SU-DHL-6 (cell line): Measurements from ENCODE around the gene GAPVD1.

Experiments used
- CTCF ChIP-seq: fragments of 200-600 bp; sonication (generic); IDR thresholded peaks from one replicate; pipeline ENCODE4 v1.5.1; 2017; ENCODE audit warnings: antibody characterized with exemption, mild to moderate bottlenecking, low read length, moderate library complexity; ENCODE audit not compliant: insufficient read depth, poor library complexity, severe bottlenecking
- EZH2phosphoT487 ChIP-seq: fragments of 200-600 bp; sonication (generic), shearing (Covaris generic); conservative IDR thresholded peaks from 2 replicates; pipeline ENCODE4 v1.6.1; 2018; ENCODE audit warnings: mild to moderate bottlenecking, antibody characterized with exemption, low read length, moderate library complexity, mixed read lengths

GRCh38 chr9:125359011-125359410 lies 97.4 kb downstream of the GAPVD1 start:
- no peak for TF ChIP-seq CTCF
- no peak for TF ChIP-seq EZH2phosphoT487
